ENCODE data around the gene RPL18.

DNA sequence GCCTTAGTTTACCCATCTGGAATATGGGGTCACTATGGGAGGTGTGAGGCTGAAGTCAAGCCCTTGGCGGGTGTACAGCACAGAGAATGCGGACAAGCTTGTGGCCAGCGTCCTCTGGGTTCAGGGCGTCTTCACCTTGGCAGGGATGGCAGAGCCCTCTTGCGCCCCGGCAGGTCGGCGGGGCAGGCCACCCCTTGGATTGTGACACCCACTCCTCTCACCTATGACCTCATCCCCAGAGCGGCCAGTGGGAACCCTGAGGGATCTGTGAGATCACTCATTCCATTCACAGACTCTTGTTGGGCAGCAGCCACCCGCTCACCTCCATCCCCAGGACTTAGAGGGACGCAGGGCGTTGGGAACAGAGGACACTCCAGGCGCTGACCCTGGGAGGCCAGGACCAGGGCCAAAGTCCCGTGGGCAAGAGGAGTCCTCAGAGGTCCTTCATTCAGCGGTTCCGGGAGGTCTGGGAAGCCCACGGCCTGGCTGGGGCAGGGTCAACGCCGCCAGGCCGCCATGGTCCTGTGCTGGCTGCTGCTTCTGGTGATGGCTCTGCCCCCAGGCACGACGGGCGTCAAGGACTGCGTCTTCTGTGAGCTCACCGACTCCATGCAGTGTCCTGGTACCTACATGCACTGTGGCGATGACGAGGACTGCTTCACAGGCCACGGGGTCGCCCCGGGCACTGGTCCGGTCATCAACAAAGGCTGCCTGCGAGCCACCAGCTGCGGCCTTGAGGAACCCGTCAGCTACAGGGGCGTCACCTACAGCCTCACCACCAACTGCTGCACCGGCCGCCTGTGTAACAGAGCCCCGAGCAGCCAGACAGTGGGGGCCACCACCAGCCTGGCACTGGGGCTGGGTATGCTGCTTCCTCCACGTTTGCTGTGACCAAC, 12.3 kb downstream of the RPL18 start, which contains the start of gene SPACA4:
- TF ChIP-seq SETDB1 (IDR thresholded peaks at IDR 0.05; ENCODE audit: insufficient read length, low read length) (no peak), ZNF529 (tag by site-specific recombination; IDR thresholded peaks at IDR 0.05; ENCODE audit: insufficient replicate concordance) (no peak), ZNF394 (tag by site-specific recombination; IDR thresholded peaks at IDR 0.05; ENCODE audit: borderline replicate concordance) (no peak), YY1 (tag by site-specific recombination; IDR thresholded peaks at IDR 0.05) (no peak), ZNF629 (tag by site-specific recombination; IDR thresholded peaks at IDR 0.05) (no peak), ZNF302 (tag by site-specific recombination; IDR thresholded peaks at IDR 0.05; ENCODE audit: low read depth) (no peak), ZFP41 (tag by site-specific recombination; IDR thresholded peaks at IDR 0.05; ENCODE audit: borderline replicate concordance) (no peak)
- TF ChIP-seq, protein P1, sequence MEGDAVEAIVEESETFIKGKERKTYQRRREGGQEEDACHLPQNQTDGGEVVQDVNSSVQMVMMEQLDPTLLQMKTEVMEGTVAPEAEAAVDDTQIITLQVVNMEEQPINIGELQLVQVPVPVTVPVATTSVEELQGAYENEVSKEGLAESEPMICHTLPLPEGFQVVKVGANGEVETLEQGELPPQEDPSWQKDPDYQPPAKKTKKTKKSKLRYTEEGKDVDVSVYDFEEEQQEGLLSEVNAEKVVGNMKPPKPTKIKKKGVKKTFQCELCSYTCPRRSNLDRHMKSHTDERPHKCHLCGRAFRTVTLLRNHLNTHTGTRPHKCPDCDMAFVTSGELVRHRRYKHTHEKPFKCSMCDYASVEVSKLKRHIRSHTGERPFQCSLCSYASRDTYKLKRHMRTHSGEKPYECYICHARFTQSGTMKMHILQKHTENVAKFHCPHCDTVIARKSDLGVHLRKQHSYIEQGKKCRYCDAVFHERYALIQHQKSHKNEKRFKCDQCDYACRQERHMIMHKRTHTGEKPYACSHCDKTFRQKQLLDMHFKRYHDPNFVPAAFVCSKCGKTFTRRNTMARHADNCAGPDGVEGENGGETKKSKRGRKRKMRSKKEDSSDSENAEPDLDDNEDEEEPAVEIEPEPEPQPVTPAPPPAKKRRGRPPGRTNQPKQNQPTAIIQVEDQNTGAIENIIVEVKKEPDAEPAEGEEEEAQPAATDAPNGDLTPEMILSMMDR (tag by site-specific recombination; IDR thresholded peaks at IDR 0.05), result no peak
- TF ChIP-seq, protein P2, sequence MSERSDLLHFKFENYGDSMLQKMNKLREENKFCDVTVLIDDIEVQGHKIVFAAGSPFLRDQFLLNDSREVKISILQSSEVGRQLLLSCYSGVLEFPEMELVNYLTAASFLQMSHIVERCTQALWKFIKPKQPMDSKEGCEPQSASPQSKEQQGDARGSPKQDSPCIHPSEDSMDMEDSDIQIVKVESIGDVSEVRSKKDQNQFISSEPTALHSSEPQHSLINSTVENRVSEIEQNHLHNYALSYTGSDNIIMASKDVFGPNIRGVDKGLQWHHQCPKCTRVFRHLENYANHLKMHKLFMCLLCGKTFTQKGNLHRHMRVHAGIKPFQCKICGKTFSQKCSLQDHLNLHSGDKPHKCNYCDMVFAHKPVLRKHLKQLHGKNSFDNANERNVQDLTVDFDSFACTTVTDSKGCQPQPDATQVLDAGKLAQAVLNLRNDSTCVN (tag by site-specific recombination; optimal IDR thresholded peaks at IDR 0.05), result no peak
- TF ChIP-seq, protein P3, sequence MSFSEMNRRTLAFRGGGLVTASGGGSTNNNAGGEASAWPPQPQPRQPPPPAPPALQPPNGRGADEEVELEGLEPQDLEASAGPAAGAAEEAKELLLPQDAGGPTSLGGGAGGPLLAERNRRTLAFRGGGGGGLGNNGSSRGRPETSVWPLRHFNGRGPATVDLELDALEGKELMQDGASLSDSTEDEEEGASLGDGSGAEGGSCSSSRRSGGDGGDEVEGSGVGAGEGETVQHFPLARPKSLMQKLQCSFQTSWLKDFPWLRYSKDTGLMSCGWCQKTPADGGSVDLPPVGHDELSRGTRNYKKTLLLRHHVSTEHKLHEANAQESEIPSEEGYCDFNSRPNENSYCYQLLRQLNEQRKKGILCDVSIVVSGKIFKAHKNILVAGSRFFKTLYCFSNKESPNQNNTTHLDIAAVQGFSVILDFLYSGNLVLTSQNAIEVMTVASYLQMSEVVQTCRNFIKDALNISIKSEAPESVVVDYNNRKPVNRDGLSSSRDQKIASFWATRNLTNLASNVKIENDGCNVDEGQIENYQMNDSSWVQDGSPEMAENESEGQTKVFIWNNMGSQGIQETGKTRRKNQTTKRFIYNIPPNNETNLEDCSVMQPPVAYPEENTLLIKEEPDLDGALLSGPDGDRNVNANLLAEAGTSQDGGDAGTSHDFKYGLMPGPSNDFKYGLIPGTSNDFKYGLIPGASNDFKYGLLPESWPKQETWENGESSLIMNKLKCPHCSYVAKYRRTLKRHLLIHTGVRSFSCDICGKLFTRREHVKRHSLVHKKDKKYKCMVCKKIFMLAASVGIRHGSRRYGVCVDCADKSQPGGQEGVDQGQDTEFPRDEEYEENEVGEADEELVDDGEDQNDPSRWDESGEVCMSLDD (tag by site-specific recombination; IDR thresholded peaks at IDR 0.05), result no peak
- TF ChIP-seq, protein P4, sequence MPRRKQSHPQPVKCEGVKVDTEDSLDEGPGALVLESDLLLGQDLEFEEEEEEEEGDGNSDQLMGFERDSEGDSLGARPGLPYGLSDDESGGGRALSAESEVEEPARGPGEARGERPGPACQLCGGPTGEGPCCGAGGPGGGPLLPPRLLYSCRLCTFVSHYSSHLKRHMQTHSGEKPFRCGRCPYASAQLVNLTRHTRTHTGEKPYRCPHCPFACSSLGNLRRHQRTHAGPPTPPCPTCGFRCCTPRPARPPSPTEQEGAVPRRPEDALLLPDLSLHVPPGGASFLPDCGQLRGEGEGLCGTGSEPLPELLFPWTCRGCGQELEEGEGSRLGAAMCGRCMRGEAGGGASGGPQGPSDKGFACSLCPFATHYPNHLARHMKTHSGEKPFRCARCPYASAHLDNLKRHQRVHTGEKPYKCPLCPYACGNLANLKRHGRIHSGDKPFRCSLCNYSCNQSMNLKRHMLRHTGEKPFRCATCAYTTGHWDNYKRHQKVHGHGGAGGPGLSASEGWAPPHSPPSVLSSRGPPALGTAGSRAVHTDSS (tag by site-specific recombination; IDR thresholded peaks at IDR 0.05), result no peak

Data from HEK293 (cell line).